ENCODE measurements around the gene FARS2. TPM values are rescaled to one million over a fixed set of nuclear protein-coding genes. Genes with fewer than 3 reads are reported as not detected.

The FARS2 gene
- polyA plus RNA-seq, 2 of the 4 experiments (the other 2 are of a cell fraction): 12.9 to 17.5 TPM

DNA sequence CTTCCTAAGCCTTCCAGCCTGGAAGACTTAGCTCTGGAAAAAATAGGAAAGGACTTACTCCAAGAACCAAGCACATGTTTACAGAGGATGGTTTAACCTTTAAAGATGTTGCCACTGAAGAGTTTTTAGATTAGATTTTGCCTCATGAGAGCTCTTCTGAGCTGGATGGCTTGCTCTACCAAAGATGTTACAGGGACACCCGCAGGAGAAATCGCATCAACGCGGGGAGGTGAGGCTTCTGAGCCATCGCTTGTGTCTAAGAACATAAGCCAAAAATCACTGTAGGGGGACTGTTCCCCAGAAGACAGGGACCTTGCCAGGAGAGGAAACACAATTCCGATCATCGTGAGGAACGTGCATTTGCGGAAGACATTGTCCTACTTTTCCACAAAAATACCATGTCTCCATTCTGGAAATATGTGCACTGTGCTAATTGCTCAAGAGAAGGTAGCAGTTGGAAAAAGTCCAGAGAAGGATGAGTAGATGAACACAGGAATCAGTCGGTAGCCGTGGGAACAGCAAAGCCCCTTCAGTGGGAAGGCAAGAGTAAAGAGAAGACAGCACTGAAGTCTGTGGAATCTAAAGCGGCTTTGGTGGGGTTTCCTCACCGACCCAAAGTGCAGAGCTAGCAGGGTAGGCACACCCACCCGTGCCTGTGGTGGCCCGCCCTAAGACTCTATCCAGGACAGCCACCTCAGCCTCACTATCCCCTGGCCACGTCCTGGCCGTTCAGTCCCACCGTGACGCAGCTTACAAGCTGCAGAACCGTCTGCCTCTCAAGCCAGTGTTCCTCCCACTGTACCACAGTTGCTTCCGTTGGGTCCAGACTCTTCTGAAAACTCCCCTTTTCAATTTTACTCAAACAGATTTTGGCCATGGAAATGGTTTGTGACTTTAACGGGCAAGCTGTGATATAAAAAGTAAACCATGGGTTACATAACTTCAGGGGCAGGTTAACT is 410.6 kb downstream of the FARS2 start (continued):
- TF ChIP-seq, protein P1, sequence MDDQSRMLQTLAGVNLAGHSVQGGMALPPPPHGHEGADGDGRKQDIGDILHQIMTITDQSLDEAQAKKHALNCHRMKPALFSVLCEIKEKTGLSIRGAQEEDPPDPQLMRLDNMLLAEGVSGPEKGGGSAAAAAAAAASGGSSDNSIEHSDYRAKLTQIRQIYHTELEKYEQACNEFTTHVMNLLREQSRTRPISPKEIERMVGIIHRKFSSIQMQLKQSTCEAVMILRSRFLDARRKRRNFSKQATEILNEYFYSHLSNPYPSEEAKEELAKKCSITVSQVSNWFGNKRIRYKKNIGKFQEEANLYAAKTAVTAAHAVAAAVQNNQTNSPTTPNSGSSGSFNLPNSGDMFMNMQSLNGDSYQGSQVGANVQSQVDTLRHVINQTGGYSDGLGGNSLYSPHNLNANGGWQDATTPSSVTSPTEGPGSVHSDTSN (IDR thresholded peaks at IDR 0.05): no peak
- TF ChIP-seq CBX8 (IDR thresholded peaks at IDR 0.05): no peak
- no peak for TF ChIP-seq SREBF2 (IDR thresholded peaks at IDR 0.05)

DNA sequence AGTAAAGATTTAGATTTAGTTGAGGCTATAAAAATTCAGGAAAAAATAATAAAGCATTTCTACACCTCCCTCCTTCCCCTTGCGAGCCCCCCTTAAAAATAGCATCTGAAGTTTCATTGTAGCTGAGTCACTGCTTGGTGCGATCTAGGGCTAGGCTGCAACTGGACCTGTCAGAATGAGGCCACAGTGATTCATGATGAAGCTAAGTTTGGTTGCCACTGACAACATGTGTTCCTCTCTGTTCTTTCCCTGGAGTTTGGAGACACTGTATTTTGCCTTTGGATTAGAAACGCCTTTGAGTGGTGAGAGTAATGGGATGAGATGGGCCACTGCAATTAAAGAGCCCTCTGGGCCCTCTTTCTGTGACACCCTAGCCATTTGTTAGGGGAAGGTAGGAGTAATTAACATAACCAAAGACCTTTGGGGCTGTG is 411.3 kb downstream of the FARS2 start:
- no peak for FAIRE-seq
- Histone ChIP-seq H3K4me2 (no peak overlapping the region; the same call in 2 of the 3 replicates), H3K4me3 (no peak overlapping the region), H3K9me3 (no peaks in the 10 kb centered on the region), H3K27ac (no peak overlapping the region), H3K4me1 (no peaks in the 10 kb centered on the region)
- ATAC-seq: peak; percentile 66 to 80; a peak in 5 of 6 replicates
- WGBS (ENCODE audit: missing lambda C conversion rate): 51% methylated on average over 3 of the region's 3 CpGs
- ChIA-PET CTCF (interaction anchor here (1.3 kb wide), 1 partner anchor 385 kb away, joined by 3 read pairs; no protein-coding TSS in a partner anchor), POLR2A (no interaction called here)
- TF ChIP-seq EP300 (IDR thresholded peaks at IDR 0.05) (no peak), PHF8 (IDR thresholded peaks at IDR 0.05; ENCODE audit: borderline replicate concordance, low read depth) (no peak), HEYL (CRISPR knock-in tag; IDR thresholded peaks at IDR 0.05) (no peak), RNF2 (IDR thresholded peaks at IDR 0.05; ENCODE audit: borderline replicate concordance, low read depth) (no peak), HOXB13 (CRISPR knock-in tag; IDR thresholded peaks at IDR 0.05; ENCODE audit: low read depth) (no peak), KDM5A (IDR thresholded peaks at IDR 0.05) (no peak), MYC (IDR thresholded peaks at IDR 0.05; ENCODE audit: borderline replicate concordance, low read length) (no peak), RFX5 (IDR thresholded peaks at IDR 0.05) (no peak), CBX8 (IDR thresholded peaks at IDR 0.05) (no peak), POLR2AphosphoS2 (conservative IDR thresholded peaks at IDR 0.05; ENCODE audit: low read length) (no peak), ZC3H11A (IDR thresholded peaks at IDR 0.05) (no peak)
- TF ChIP-seq, protein P2, sequence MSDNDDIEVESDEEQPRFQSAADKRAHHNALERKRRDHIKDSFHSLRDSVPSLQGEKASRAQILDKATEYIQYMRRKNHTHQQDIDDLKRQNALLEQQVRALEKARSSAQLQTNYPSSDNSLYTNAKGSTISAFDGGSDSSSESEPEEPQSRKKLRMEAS (IDR thresholded peaks at IDR 0.05): no peak
- TF ChIP-seq, protein P3, sequence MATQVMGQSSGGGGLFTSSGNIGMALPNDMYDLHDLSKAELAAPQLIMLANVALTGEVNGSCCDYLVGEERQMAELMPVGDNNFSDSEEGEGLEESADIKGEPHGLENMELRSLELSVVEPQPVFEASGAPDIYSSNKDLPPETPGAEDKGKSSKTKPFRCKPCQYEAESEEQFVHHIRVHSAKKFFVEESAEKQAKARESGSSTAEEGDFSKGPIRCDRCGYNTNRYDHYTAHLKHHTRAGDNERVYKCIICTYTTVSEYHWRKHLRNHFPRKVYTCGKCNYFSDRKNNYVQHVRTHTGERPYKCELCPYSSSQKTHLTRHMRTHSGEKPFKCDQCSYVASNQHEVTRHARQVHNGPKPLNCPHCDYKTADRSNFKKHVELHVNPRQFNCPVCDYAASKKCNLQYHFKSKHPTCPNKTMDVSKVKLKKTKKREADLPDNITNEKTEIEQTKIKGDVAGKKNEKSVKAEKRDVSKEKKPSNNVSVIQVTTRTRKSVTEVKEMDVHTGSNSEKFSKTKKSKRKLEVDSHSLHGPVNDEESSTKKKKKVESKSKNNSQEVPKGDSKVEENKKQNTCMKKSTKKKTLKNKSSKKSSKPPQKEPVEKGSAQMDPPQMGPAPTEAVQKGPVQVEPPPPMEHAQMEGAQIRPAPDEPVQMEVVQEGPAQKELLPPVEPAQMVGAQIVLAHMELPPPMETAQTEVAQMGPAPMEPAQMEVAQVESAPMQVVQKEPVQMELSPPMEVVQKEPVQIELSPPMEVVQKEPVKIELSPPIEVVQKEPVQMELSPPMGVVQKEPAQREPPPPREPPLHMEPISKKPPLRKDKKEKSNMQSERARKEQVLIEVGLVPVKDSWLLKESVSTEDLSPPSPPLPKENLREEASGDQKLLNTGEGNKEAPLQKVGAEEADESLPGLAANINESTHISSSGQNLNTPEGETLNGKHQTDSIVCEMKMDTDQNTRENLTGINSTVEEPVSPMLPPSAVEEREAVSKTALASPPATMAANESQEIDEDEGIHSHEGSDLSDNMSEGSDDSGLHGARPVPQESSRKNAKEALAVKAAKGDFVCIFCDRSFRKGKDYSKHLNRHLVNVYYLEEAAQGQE (IDR thresholded peaks at IDR 0.05): no peak
- TF ChIP-seq, protein P4, sequence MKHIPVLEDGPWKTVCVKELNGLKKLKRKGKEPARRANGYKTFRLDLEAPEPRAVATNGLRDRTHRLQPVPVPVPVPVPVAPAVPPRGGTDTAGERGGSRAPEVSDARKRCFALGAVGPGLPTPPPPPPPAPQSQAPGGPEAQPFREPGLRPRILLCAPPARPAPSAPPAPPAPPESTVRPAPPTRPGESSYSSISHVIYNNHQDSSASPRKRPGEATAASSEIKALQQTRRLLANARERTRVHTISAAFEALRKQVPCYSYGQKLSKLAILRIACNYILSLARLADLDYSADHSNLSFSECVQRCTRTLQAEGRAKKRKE (CRISPR knock-in tag; IDR thresholded peaks at IDR 0.05; ENCODE audit: low read depth): no peak
- TF ChIP-seq, protein P5, sequence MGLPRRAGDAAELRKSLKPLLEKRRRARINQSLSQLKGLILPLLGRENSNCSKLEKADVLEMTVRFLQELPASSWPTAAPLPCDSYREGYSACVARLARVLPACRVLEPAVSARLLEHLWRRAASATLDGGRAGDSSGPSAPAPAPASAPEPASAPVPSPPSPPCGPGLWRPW (IDR thresholded peaks at IDR 0.05): no peak
- DNase-seq (ENCODE audit: low read depth in 1 of 2, low spot score in 1 of 2): peak; percentile 6 to 25

Data from A549 (cell line).